RPMI7951 (cell line): Measurements from ENCODE around the gene KIF15. TPM values are rescaled to one million over a fixed set of nuclear protein-coding genes. Genes with fewer than 3 reads are reported as not detected.
A peak's percentile ranks its signal among the peaks of the same experiment; 100 is the strongest.
"Not testable (repeated sequence)": the region's sequence is repeated elsewhere in the genome, so short reads cannot be mapped to it uniquely, and the experiment has no call there.

Source experiments
- DNase-seq: peaks from one replicate; pipeline ENCODE4 v3.0.0-alpha.2; 2012; ENCODE audit warnings: low read depth
- total RNA-seq: library from RNA; depleted of rRNA; stranded (reverse); fragments of >200 nt; shearing (Covaris generic); gene quantifications from 2 replicates; pipeline ENCODE4 v1.2.3, GENCODE V29; 2014

The KIF15 gene
- total RNA-seq, 1 experiment from 2014 or later = 41.2 TPM

DNA sequence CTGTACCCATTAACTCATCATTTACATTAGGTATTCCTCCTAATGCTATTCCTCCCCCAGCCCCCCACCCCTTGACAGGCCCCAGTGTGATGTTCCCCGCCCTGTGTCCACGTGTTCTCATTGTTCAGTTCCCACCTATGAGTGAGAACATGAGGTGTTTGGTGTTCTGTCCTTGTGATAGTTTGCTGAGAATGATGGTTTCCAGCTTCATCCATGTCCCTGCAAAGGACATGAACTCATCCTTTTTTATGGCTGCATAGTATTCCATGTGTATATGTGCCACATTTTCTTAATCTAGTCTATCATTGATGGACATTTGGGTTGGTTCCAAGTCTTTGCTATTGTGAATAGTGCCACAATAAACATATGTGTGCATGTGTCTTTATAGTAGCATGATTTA lies 54.7 kb downstream of the KIF15 start:
- DNase-seq = not testable (repeated sequence)

DNA sequence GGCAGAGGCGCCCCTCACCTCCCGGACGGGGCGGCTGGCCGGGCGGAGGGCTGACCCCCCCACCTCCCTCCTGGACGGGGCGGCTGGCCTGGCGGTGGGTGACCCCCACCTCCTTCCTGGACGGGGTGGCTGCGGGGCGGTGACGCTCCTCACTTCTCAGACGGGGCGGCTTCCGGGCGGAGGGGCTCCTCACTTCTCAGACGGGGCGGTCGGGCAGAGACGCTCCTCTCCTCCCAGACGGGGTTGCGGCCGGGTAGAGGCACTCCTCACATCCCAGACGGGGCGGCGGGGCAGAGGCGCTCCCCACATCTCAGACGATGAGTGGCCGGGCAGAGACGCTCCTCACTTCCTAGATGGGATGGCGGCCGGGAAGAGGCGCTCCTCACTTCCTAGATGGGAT lies 59.6 kb downstream of the KIF15 start:
- not testable (repeated sequence) for DNase-seq

DNA sequence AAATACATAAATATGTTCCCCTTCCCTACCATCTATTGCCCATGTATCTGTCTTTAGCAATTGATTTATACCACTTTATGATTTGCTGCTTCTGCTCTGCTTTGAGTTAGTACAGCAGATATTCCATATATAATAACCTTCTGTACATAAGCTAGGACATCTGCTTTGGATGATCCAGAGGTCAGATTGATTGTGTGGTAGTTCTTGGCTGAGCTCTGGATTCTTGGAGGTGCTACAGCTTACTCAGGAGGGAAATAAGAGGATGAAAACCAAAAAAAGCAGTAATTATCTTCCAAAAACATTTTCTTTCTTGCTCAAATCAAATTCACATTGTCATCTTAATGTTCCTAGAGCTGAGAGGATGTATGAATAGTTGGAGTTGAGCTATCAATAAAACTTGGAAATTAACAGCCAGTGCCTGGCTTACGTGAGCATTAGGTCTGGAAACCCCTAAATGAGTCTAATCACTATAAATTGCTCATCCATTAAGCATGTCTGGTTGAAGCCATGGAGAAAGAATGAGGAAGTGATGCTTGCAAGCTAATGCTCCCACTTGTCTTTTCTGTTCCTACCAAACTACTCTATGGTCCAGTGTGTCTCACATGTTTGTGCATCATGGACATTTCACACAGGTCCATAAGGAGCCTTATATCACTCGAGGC lies 63.8 kb downstream of the KIF15 start:
- no peak for DNase-seq

DNA sequence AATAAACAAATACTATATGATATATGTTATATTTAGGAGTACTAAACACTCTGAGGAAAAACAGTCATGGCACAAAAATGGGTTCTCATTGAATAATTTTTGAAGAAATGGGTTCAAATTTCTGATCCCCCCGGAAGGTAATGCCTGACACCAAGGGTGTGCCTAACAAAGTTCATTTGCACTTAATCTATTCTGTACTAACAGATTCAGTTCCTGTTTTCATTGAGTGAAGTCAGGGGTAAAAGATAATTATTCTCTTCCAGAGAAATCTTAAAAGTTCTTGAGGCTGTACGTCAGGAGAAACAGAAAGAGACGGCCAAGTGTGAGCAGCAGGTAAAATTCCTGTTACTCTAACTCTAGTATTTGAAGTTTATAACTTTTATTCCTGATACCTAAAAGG lies 65.6 kb downstream of the KIF15 start:
- no peak for DNase-seq

DNA sequence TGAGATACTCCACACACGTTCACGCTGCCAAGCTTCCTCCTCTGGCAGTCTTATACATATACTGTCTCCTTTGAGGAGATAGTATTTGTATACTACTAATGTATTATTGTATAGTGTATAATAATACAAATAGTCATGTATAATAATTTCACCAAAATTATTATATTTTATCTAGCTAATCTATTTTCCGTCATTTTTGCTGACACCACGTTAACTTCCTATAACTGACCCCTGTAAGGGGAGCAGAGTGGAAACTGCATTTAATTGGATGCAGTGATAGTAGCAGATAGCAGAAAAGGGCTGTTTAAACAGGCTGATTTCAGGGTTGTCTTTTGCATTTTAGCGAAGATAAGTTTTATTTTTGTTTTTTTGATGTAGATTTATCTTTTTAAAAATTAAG lies 69.6 kb downstream of the KIF15 start:
- DNase-seq = no peak

DNA sequence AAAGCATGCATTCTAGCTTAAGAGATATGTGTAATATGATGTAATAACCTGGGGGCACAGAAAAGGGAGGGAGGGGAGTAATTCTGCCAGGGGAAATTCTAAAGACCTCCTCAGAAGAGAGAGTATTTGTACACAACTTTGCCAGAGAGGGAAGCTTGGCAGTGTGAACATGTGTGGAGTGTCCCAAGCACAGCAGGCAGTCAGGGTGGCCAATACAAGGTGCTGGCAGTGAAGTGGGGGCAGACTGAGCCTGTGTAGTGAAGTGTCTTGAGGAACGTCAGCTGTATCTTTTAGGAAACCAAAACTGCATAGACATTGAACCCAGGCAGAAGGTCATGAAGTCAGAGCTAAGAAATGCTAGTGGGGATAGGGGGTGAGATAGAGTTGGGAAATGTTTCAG lies 70.4 kb downstream of the KIF15 start:
- DNase-seq = no peak

DNA sequence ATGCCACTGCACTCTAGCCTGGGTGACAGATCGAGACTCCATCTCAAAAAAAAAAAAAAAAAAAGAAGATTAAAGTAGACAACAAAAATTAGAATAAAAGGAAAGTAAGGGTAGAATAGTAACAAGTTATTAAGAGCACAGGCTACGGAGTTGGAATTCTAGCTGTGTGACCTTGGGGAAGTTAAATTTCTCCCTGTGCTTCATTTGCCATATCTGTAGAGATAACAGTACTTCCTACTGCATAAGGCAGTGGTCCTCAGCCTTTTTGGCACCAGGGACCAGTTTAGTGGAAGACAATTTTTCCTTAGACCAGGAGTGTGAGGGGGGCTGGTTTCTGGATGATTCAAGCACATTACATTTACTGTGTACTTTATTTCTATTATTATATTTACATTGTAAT lies 71.4 kb downstream of the KIF15 start:
- DNase-seq = no peak

DNA sequence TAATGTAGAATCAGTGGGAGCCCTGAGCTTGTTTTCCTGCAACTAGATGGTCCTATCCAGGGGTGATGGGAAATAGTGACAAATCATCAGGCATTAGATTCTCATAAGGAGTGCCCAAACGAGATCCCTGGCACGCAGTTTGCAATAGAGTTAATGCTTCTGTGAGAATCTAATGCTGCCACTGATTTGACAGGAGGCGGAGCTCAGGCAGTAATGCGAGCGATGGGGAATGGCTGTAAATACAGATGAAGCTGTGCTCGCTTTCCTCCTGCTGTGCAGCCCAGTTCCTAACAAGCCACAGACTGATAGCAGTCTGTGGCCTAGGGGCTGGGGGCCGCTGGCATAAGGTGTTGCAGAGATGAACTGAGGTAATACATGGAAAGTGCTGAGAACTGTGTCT lies 71.8 kb downstream of the KIF15 start:
- no peak for DNase-seq

DNA sequence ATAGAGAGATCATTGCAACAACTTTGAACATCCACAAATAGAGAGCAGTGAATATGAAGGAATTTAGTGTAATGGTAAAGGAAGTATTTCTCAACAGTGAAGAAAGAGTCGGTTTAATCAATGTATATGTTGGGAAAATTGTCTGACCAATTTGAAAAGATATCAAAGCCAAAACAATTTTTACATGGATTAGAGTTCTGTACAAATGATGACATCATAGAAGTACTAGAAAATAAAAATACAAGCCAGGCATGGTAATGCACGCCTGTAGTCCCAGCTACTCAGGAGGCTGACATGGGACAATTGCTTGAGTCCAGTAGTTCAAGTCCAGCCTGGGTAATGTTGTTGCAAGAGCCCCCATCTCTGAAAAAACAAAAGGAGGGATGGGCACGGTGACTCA lies 74.1 kb downstream of the KIF15 start:
- no peak for DNase-seq

DNA sequence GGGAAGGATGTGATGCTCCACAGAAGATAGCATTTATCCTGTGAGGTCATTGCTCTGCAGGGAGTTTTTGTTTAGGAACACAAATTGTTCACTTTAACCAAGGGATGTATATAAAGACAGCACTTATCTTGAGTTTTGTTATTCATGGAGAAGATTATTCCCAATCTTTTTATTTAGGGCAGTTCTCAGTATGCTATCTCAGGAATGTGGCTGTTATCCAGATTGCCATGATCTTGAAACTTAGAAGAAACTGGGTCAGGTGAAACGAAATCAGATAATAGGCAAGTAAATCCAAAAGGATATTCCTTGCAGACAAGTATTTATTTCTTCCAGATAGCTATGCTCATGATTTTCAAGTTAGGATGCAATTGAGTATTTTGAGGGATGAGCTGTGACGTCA lies 80.8 kb downstream of the KIF15 start:
- DNase-seq = no peak

DNA sequence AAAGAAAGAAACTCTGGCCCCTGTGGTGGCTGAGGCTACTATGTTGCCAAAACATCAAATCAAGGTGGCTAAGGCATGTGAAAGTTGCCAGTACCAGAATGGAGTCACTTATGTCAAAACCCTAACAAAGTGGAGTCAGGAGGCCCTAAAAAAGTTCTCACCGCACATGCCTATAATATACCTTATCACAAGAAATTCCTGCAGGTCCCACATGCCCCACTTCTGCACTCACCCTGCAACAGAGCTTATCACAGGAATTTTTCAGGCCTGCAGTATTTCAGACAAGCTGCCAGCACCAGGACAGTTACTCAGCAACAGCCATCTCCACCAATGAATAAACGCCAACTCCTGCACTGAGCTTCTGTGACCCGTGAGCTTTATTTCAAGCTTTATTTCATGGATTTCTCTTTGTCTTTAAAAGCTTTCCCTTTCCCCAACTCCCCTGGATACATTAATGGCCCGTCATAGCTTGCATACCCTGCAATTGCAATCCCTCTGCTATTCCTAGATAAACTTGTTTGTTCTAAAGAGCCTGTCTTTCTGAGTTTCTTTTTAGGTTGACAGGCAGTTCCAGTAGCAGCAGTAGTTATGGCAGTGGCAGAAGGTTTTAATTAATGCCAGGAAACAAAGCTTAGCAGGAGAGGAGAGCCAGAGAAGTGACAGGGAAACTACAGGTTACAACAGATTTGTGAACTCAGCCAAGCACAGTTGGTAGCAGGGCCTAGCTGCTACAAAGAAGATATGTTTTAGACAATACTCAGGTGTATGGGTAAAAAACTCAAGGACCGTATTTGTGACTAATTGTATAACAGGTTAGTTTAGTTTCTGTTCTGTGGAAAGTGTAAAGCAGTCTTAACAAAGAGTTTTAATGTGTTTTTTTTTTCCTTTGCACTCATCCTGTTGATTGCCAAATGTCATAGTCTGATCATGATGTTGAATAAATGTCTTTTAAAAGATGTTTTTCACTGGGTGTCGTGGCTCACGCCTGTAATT lies 84.2 kb downstream of the KIF15 start:
- no peak for DNase-seq

DNA sequence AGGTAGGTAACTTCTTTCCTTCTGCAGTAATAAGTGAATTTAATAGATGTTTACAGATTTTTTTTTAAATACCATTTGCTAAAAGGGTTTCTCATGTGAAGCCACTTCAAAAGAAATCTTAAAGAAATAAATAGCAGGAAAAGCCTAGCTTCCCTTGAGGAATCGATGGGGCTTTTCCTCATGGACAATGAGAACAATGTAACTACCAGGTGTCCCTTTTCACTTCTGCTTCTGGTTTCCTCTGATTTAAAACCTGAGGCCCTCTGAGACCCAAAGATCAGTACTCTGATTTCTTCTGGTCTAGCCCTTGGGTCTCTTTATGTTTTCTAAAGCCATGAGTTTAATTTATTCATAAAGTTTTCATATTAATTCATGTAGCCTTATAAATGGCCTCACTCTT lies 87.0 kb downstream of the KIF15 start:
- no peak for DNase-seq

DNA sequence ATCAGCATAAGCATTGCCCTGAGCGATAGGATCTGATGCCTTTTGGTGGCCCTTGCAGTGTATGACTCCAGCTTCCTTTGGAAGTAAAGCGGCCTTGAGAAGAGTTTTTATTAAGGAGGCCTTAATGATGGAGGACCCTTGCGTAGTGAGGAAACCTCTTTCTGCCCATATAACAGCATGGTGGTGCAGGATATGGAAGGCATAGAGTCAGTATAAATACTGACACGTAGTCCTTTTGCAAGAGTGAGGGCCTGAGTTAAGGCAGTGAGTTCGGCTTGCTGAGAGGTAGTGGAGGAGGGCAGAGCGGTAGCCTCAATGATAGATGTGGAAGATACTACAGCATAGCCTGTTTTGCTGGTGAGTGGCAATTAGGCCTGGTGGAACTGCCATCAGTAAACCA lies 95.1 kb downstream of the KIF15 start:
- not testable (repeated sequence) for DNase-seq

DNA sequence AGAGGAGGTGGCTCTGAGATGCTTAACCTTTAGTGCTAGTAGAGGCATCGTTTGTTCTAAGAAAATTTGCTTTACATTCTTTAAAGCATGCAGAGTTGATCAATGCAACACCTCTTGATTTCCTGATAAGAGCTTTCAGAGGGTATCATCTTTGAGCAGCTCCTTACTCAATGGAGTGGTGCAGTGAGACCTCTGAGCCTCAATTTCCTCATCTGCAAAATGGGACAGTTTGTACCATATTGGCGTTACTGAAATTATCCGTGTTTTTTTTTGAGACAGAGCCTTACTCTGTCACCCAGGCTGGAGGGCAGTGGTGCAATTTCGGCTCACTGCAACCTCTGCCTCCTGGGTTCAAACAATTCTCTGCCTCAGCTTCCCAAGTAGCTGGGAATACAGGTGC lies 98.5 kb downstream of the KIF15 start:
- no peak for DNase-seq

DNA sequence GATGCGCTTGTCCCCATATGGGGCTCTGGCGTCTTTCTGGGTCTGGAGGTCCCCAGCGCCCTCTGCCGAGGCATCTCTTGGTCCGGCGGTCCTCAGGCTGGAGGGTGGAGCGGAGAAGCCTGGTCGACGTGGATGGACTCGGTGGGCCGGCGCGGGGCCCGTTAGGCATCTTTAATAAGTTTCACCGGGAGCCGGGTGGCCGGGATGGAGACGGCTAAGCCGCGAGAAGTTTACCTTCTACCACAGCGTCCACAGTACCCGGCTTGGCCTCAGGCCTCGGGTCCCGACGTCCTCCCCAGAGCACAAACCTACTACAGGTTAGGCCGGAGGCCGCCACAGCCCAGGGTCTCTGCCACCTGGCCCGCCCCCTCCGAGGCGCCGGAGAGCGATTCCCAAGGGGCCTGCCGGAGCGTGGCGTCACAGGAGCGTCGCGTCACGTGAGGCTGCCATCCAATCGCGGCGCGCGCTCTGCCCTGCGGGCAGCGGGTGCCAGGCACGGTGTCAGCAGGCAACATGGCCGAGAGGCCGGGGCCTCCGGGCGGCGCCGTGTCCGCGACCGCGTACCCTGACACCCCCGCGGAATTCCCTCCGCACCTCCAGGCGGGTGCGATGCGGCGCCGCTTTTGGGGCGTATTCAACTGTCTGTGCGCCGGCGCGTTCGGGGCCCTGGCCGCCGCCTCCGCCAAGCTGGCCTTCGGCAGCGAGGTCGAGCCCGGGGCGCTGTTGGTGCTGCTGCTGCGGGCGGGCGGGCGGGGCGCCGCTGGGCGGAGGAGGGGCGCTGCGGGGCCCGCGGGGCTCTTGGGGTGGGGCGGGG lies 100.0 kb downstream of the KIF15 start, which contains the start of gene TMEM42:
TSS of gene TMEM42 (plus strand) at position 501 of the 814 bp plus-strand sequence. CDS start at position 514, 13 bp downstream.
- peak; percentile 85 for DNase-seq

DNA sequence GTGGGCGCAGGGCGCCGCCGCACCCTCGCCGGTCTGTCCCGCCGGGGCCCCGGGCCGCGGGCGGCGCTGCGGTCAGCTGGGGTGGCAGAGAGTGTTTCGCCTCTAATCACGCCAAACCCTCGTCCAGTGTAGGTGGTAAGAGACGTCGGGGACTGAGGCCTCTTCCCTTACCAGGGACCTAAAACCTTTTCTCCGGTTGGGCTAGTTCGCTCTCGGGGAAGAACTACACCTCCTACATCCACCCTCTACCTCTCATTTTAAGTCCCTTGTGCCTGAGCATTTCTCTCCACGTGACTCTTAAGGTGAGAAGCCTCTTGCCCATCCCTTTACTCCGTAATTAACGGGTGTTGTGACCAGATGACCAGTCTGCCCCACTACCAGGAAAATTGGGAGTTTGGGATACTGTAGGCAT lies 100.6 kb downstream of the KIF15 start:
- DNase-seq = peak; percentile 50

DNA sequence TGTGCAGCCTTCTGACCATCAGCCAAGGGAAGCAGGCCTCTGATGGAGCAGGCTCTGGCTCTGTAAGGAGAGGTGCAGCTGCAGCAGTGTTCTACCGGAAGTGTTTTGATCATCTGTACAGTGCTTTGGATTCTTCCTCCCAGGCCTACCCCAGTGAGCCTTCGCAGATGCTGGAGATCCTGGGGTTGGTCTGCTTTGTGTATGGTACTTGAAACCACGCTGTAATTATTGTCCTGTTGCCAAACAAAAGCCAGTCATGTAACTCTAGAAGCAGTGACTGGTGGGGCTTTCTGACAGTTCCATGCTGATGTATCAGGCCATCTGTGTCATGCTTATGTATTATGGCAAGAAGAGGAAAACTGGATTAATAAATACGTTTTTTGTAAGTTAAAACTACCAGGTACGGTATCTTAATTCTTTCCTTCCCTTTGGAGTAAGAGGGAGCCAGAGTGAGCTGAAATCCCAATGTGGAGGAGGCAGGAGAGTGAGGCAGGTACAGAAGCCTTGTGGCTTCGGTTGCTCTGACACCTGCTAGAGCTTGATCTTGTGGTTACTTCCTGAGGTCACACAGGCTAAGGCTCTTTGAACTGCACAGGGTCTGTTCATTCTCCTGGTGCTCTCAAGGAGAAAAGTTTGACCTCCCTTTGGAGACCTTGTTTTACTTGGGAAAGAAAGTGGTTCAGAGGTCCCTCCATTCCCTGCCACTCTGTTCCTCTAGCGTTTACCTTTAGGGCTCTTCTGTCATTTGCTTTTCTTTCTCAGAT lies 103.9 kb downstream of the KIF15 start:
- no peak for DNase-seq

DNA sequence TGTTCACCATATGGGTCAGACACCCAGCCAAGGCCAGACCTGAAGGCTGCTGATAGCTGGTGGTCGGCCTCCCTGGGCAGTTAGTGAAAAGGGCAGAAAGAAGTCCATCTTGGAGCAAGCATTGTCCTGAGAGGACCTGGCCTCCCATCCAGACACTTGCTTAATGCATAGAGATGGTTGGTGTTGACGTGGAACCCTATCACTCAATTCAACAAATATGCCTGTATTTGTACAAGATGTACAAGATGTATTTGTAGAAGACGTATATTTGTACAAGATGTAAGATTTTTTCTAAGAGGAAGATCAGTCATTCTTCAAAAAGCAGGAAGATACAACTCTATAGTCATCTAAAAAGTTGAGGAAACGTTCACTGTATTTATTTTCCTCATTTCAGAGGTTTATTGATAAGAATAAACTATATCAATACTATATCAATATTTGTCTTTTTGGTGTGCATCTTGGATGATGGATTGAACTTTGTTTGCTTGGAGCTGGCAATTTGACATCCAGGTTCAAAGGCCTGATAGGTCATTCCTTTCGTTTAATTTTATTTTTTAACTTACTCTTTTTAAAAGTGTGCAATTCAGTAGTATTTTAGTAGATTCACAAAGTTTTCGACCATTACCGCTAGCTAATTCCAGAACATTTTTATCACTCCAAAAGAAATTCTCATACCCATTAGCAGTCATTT lies 106.0 kb downstream of the KIF15 start:
- DNase-seq = no peak

DNA sequence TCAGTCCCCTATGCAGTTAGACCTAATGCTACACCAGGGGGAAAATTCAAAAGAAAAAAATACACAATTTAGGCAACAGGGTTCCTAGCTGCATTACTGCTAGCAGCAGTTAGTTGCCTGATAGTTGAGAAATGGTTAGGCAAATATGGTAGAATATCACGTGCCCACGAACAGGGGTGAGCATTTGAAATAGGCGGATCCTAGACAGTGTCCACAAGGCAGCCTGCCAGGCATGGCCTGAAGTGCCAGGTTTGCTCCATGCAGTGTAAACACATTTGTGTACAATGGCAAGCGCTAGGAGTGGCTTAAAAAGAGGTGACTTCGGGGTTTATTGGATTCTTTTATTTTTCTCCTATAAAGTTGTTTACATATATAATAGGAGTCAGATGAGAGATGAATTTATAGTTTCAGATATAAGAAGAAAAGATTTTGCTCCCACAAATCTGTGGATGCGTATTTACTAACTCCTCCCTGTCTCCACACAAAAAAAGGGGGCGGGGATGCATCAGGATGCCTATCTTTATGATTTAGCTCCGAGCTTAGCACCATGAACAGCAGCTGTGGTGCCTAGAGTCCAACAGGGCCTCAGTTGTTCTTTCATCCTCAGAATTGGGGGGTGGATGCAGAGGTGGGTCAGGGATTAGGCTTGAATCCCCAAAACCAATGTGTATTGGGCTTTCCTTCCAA lies 108.9 kb downstream of the KIF15 start:
- DNase-seq = no peak

DNA sequence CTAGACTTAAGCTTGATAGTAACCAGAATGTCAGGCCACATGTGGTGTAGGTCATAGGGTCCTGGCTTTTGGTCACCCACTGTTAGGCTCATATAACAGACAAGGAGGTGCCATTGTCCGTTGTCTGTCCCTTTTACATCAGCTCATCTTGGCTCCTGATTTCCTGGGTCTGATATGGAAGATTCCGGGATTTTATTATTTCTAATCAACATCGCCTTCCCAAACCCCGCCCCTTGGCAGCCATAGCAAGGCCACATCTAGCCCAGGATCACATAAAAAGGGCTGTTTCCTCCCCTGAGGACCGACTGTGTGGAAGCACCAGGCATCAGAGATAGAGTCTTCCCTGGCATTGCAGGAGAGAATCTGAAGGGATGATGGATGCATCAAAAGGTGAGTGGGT lies 112.7 kb downstream of the KIF15 start, which contains the start of gene TGM4:
TSS of gene TGM4 (plus strand) at position 301 of the 400 bp plus-strand sequence. CDS start at position 372, 71 bp downstream.
- DNase-seq = no peak
